ENCODE data around the gene NPAS2. TPM values are rescaled to one million over a fixed set of nuclear protein-coding genes. Genes with fewer than 3 reads are reported as not detected.

The NPAS2 gene
- total and polyA plus RNA-seq, 2 experiments from 2014 or later: 0.55 to 0.89 TPM

DNA sequence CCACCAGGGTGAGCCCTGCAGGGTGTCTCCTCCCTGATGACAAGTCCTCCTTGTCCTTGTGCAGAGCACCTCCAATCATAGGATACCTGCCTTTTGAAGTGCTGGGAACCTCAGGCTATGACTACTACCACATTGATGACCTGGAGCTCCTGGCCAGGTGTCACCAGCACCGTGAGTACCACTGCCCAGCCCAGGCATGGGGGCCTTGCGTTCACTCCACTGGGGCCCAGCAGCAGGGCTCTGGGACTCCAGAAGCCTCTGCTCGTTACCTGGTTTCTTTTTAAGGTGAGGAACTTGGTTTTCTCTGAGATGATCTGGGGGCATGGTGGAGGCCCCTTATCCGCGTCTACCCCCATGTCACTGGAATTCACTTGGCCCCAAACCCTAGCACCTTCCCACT is 145.7 kb downstream of the NPAS2 start:
- no peaks in the 10 kb centered on the region for H3K4me1 ChIP-seq (ENCODE audit: low read depth)
- TF ChIP-seq CTCF (IDR thresholded peaks at IDR 0.05; ENCODE audit: low read depth, low read length): no peak
- no peak for DNase-seq (ENCODE audit: low read depth in 1 of 2, low spot score in 1 of 2)
- H3K27ac ChIP-seq: no peak overlapping the region
- no peak overlapping the region for H3K4me3 ChIP-seq
- H3K9me3 ChIP-seq (ENCODE audit: low read depth): no peaks in the 10 kb centered on the region
- no peaks in the 10 kb centered on the region for H3K27me3 ChIP-seq
- H3K36me3 ChIP-seq: no peaks in the 10 kb centered on the region

DNA sequence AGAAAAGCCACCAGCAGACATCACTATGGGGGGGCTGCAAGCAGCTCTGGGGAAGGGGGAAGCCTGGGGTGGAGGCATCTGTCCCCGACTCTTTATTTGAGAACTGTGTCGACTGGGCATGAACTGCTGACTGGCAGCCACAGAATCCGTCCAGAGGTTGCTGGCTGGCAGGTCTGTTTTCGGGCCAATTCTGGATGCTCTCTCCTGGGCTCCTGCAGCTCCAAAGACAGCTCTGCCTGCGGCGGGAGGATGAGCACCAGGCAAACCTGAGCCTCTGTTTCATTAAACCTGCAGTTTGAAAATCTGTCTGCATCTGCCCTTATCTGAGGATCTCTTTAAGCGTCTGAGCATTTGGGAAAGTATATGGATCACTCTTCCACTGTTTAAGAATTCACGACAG is 147.8 kb downstream of the NPAS2 start:
- no peaks in the 10 kb centered on the region for H3K9me3 ChIP-seq (ENCODE audit: low read depth)
- no peaks in the 10 kb centered on the region for H3K4me1 ChIP-seq (ENCODE audit: low read depth)
- no peaks in the 10 kb centered on the region for H3K36me3 ChIP-seq
- DNase-seq (ENCODE audit: low read depth in 1 of 2, low spot score in 1 of 2): no peak
- no peak overlapping the region for H3K4me3 ChIP-seq
- H3K27me3 ChIP-seq: no peaks in the 10 kb centered on the region
- H3K27ac ChIP-seq: no peak overlapping the region
- no peak for TF ChIP-seq CTCF (IDR thresholded peaks at IDR 0.05; ENCODE audit: low read depth, low read length)

DNA sequence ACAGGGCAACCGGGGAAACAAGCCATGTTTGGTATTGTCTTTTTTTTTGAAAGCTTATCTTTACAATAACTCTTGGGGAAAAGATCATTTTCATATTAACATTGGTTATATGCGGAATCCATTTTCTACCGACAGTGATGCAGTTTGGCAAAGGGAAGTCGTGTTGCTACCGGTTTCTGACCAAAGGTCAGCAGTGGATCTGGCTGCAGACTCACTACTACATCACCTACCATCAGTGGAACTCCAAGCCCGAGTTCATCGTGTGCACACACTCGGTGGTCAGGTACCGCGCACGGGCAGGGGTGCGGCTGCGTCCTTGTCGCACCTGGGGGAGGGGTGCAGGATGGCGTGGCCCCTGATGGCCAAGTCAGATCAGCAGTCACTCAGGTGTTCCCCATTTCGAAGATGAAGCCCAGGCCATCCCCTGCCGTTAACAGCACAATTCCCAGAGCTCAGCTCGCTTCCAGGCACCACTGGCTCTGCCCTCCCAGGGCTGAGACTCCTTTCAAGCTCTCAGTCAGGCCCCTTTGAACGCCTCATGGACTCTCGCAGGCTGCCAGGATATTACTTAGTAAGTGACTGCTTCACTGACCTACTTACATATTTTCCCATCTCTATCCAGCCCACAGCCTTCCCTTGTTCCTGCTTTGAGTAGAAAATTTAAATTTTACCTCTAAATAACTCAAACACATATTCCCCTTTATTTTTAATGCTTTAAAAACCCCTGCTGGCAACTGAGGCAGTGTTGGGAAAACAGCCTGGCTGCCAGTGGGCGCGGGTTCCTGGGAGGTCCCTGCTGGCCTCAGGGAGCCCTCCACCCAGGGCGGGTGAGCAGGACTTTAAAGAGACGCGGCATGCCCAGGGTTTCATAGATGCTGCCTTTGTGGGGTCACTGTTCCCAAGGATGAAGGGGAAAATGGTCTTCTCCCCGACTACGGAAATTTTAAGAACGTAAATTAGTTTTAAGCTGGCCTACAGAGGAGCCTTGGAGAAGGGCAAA is 148.5 kb downstream of the NPAS2 start:
- Histone ChIP-seq H3K9me3 (ENCODE audit: low read depth) (no peaks in the 10 kb centered on the region), H3K36me3 (no peaks in the 10 kb centered on the region), H3K27me3 (no peaks in the 10 kb centered on the region), H3K4me3 (no peak overlapping the region), H3K4me1 (ENCODE audit: low read depth) (no peaks in the 10 kb centered on the region), H3K27ac (no peak overlapping the region)
- no peak for TF ChIP-seq CTCF (IDR thresholded peaks at IDR 0.05; ENCODE audit: low read depth, low read length)
- no peak for DNase-seq (ENCODE audit: low read depth in 1 of 2, low spot score in 1 of 2)

- Histone ChIP-seq H3K4me3 (no peak overlapping the region), H3K27ac (no peak overlapping the region)
- no peak for TF ChIP-seq CTCF (IDR thresholded peaks at IDR 0.05; ENCODE audit: low read depth, low read length)
These were observed 150.1 kb downstream of the NPAS2 start for GRCh38 chr2:100969998-100970397.

GRCh38 chr2:100971221-100971620 is 151.3 kb downstream of the NPAS2 start:
- Histone ChIP-seq H3K9me3 (ENCODE audit: low read depth) (no peaks in the 10 kb centered on the region), H3K36me3 (no peaks in the 10 kb centered on the region), H3K4me1 (ENCODE audit: low read depth) (no peaks in the 10 kb centered on the region), H3K4me3 (no peak overlapping the region), H3K27me3 (no peaks in the 10 kb centered on the region), H3K27ac (no peak overlapping the region)
- no peak for TF ChIP-seq CTCF (IDR thresholded peaks at IDR 0.05; ENCODE audit: low read depth, low read length)
- DNase-seq (ENCODE audit: low read depth in 1 of 2, low spot score in 1 of 2): peak in 1 of 2 donors; percentile 57

More at GRCh38 chr2:100969998-100970397, 150.1 kb downstream of the NPAS2 start:
- Histone ChIP-seq H3K9me3 (ENCODE audit: low read depth) (no peaks in the 10 kb centered on the region), H3K27me3 (no peaks in the 10 kb centered on the region), H3K36me3 (no peaks in the 10 kb centered on the region), H3K4me1 (ENCODE audit: low read depth) (no peaks in the 10 kb centered on the region)
- no peak for DNase-seq (ENCODE audit: low read depth in 1 of 2, low spot score in 1 of 2)

All from cardiac muscle cell (in vitro differentiated cells and primary cell).